SK-N-SH treated with all-trans-retinoic acid at 6 μM for 48 hours (cell line): ENCODE data around the gene SAYSD1.

Source experiments
- ATAC-seq: fragments of 200-7000 bp; cut with Tn5 transposase; 3 replicates; pipeline ENCODE4 v1.9.1; 2020; ENCODE audit warnings: mild to moderate bottlenecking, moderate library complexity
- CSDC2 ChIP-seq: fragments of 250-450 bp; sonication (Bioruptor Pico); IDR thresholded peaks from 2 replicates; pipeline ENCODE4 v1.5.0; 2020; ENCODE audit warnings: mild to moderate bottlenecking, moderate library complexity
- GLIS3 ChIP-seq: fragments of 250-450 bp; sonication (Bioruptor Pico); IDR thresholded peaks from 2 replicates; pipeline ENCODE4 v1.5.0; 2020; ENCODE audit warnings: mild to moderate bottlenecking, moderate library complexity
- RARB ChIP-seq: fragments of 250-450 bp; sonication (Bioruptor Pico); IDR thresholded peaks from 2 replicates; pipeline ENCODE4 v1.8.0; 2021; ENCODE audit warnings: mild to moderate bottlenecking, moderate library complexity
- ZFP3 ChIP-seq: fragments of 250-450 bp; sonication (Bioruptor Pico); IDR thresholded peaks from 2 replicates; pipeline ENCODE4 v1.5.0; 2020; ENCODE audit warnings: mild to moderate bottlenecking, moderate library complexity
- ZNF565 ChIP-seq: fragments of 450-650 bp; formaldehyde crosslinking; conservative IDR thresholded peaks from 2 replicates; pipeline ENCODE4 v1.5.0; 2020; ENCODE audit warnings: low read depth, mild to moderate bottlenecking, moderate library complexity
- ZNF70 ChIP-seq: fragments of 450-650 bp; formaldehyde crosslinking; IDR thresholded peaks from 2 replicates; pipeline ENCODE4 v1.5.0; 2020; ENCODE audit warnings: mild to moderate bottlenecking, moderate library complexity
- ZNF8 ChIP-seq: fragments of 450-650 bp; formaldehyde crosslinking; IDR thresholded peaks from 2 replicates; pipeline ENCODE4 v1.5.0; 2020; ENCODE audit warnings: mild to moderate bottlenecking, moderate library complexity
- TF ChIP-seq, protein P1 (sequence below): fragments of 250-450 bp; sonication (Bioruptor Pico); IDR thresholded peaks from 2 replicates; pipeline ENCODE4 v1.8.0; 2020; ENCODE audit warnings: mild to moderate bottlenecking, moderate library complexity, borderline replicate concordance
- TF ChIP-seq, protein P2 (sequence below): fragments of 250-450 bp; sonication (Bioruptor Pico); IDR thresholded peaks from 2 replicates; pipeline ENCODE4 v1.5.1; 2021; ENCODE audit warnings: mild to moderate bottlenecking, moderate library complexity
- TF ChIP-seq, protein P3 (sequence below): fragments of 250-450 bp; sonication (Bioruptor Pico); IDR thresholded peaks from 2 replicates; pipeline ENCODE4 v1.5.1; 2020; ENCODE audit warnings: low read depth, mild to moderate bottlenecking, moderate library complexity
- TF ChIP-seq, protein P4 (sequence below): fragments of 250-450 bp; sonication (Bioruptor Pico); IDR thresholded peaks from 2 replicates; pipeline ENCODE4 v1.5.0; 2020; ENCODE audit warnings: mild to moderate bottlenecking, moderate library complexity

SAYSD1 gene

DNA sequence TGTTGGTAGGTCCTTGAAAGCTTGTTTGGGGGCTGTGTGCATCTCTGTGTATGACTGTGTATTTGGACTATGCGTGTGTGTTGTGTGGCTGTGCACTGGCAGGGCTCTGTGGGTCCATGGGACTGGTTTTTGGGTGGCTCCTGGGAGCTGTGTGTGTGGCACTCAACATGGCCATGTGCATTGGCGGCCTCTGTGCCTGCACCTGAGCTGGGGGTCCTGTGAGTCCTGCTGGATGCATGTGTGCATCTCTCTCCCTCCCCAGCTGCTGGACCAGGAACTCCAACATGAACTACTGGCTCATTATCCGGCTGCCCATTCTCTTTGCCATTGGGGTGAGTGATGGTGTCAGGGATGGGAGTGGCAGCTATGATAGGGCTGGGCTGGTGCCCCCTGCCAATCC, 36.3 kb downstream of the SAYSD1 start:
- ATAC-seq = no peak
- TF ChIP-seq ZNF70 = no peak
- no peak for TF ChIP-seq CSDC2 (CRISPR knock-in tag)

DNA sequence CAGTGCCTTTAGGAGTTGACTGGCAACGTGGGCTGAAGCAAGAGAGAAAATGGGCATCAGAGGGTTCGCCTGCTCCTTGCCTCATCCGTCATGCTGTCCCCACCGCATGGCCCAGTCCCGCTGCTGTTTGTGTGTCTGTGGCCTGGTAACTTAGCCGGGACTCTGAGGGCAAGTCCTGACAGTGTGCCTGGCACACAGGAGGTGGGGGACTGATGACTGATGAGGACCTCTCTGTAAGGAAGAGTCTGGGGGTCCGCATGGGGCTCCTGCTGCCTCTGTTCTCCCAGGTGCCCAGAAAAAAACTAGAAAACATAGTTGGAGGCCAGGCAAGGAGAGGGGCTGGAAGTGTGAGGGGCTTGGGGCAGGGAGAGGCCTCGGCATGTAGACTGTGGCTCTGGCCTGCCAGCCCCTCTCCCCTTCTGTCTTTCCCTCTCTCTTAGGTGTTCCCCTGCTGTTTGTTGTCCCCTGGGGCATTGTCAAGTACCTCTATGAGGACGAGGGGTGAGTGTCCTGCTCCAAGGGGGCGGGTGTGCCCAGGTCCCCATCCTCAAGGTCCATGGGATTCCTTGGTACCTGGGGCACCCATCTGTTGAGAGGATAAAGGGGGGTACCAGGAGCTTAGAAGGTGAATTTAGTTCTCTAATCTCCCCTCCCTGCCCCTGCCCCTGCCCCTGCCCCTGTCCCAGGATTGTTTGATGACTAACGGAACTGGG, 36.9 kb downstream of the SAYSD1 start:
- no peak for ATAC-seq

DNA sequence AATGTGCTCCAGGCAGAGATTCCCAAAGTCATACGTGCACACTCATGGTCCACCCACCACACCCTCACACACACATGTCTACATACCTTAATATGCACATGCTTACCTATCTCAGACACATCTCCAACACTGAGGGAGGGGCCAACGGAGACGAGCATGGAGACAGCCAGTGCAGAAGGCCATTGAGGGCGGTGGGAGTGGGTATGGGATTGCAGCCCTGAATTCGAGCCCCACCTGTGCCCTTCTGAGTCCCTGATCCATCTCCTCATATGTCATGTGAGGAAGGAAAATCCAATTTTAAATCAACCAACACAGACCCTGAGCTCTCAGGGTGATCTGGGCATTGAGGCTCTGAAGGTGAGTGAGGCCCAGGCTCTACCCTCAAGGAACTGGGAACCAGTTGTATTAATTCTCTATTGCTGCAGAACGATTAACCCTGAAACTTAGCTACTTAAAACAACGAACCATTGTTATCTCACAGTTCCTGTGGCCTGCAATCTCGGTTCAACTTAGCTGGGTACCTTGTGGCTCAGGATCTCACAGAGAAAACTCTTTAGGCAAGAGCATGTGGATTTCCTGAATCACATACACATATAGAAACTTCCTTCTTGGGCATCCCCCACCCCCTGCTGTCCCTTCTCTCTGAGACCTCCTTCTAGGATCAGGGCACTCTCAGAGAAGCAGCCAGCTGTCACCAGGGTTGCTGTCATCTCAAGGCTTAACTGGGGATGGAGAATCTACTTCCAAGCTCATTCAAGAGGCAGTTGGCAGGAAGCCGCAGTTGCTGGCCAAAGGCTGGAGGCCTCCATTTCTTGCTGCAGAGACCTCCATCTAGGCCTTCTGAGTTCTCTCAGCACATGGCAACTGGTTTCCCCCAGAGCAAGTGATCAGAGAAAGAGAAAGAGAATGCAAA, 38.1 kb downstream of the SAYSD1 start:
- ATAC-seq = no peak
- TF ChIP-seq ZNF565 (CRISPR knock-in tag) (no peak), RARB (no peak), CSDC2 (CRISPR knock-in tag) (no peak), ZFP3 (CRISPR knock-in tag) (no peak)
- TF ChIP-seq, protein P1, sequence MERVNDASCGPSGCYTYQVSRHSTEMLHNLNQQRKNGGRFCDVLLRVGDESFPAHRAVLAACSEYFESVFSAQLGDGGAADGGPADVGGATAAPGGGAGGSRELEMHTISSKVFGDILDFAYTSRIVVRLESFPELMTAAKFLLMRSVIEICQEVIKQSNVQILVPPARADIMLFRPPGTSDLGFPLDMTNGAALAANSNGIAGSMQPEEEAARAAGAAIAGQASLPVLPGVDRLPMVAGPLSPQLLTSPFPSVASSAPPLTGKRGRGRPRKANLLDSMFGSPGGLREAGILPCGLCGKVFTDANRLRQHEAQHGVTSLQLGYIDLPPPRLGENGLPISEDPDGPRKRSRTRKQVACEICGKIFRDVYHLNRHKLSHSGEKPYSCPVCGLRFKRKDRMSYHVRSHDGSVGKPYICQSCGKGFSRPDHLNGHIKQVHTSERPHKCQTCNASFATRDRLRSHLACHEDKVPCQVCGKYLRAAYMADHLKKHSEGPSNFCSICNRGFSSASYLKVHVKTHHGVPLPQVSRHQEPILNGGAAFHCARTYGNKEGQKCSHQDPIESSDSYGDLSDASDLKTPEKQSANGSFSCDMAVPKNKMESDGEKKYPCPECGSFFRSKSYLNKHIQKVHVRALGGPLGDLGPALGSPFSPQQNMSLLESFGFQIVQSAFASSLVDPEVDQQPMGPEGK (CRISPR knock-in tag) = no peak
- TF ChIP-seq, protein P2, sequence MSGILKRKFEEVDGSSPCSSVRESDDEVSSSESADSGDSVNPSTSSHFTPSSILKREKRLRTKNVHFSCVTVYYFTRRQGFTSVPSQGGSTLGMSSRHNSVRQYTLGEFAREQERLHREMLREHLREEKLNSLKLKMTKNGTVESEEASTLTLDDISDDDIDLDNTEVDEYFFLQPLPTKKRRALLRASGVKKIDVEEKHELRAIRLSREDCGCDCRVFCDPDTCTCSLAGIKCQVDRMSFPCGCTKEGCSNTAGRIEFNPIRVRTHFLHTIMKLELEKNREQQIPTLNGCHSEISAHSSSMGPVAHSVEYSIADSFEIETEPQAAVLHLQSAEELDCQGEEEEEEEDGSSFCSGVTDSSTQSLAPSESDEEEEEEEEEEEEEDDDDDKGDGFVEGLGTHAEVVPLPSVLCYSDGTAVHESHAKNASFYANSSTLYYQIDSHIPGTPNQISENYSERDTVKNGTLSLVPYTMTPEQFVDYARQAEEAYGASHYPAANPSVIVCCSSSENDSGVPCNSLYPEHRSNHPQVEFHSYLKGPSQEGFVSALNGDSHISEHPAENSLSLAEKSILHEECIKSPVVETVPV (CRISPR knock-in tag) = no peak
- TF ChIP-seq, protein P3, sequence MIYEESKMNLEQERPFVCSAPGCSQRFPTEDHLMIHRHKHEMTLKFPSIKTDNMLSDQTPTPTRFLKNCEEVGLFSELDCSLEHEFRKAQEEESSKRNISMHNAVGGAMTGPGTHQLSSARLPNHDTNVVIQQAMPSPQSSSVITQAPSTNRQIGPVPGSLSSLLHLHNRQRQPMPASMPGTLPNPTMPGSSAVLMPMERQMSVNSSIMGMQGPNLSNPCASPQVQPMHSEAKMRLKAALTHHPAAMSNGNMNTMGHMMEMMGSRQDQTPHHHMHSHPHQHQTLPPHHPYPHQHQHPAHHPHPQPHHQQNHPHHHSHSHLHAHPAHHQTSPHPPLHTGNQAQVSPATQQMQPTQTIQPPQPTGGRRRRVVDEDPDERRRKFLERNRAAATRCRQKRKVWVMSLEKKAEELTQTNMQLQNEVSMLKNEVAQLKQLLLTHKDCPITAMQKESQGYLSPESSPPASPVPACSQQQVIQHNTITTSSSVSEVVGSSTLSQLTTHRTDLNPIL = no peak

More for the DNA sequence above, 36.9 kb downstream of the SAYSD1 start:
- TF ChIP-seq, protein P4, sequence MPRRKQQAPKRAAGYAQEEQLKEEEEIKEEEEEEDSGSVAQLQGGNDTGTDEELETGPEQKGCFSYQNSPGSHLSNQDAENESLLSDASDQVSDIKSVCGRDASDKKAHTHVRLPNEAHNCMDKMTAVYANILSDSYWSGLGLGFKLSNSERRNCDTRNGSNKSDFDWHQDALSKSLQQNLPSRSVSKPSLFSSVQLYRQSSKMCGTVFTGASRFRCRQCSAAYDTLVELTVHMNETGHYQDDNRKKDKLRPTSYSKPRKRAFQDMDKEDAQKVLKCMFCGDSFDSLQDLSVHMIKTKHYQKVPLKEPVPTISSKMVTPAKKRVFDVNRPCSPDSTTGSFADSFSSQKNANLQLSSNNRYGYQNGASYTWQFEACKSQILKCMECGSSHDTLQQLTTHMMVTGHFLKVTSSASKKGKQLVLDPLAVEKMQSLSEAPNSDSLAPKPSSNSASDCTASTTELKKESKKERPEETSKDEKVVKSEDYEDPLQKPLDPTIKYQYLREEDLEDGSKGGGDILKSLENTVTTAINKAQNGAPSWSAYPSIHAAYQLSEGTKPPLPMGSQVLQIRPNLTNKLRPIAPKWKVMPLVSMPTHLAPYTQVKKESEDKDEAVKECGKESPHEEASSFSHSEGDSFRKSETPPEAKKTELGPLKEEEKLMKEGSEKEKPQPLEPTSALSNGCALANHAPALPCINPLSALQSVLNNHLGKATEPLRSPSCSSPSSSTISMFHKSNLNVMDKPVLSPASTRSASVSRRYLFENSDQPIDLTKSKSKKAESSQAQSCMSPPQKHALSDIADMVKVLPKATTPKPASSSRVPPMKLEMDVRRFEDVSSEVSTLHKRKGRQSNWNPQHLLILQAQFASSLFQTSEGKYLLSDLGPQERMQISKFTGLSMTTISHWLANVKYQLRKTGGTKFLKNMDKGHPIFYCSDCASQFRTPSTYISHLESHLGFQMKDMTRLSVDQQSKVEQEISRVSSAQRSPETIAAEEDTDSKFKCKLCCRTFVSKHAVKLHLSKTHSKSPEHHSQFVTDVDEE (CRISPR knock-in tag) = no peak
- TF ChIP-seq GLIS3 (CRISPR knock-in tag) (no peak), CSDC2 (CRISPR knock-in tag) (no peak), ZNF8 (CRISPR knock-in tag) (no peak), ZFP3 (CRISPR knock-in tag) (no peak)
- TF ChIP-seq, protein P3 = no peak
- TF ChIP-seq, protein P1 (CRISPR knock-in tag) = no peak

DNA sequence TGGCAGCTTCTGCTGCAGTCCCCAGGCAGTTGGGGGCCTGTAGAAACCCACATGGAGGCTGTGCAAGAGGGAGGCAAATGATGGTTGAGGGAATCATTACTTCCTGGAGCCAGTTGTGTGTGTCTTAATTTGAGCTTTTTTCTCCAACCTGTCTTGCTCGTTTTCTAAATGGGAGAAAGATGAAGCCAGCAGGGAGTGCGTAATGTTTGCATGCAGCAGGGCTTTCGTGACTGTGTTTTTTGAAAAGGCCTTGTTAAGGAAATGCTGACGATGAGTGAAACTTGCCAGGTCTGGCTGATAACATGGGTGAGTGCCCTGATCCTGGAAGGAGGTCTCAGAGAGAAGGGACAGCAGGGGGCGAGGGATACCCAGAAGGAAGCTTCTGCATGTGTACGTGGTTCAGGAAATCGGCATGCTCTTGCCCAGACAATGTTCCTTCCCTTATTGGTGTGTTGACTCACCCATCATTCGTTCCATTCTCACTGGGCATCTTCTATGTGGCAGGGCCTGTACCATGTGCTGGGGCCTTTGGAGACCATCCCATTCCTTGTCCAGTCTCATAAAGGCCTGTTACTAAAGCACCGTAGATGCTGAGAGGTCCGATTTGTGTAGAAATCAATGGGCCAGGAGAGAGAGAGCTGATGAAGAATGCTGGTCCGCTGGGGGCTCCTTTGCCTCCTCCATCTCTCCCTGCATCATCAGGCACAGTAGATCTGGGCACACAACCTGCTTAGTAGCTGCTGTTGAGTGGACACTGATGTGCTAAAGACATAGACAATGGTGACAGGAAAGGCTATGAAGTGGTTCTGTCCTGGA, 39.0 kb downstream of the SAYSD1 start:
- ATAC-seq = no peak

More for the DNA sequence above, 39.0 kb downstream of the SAYSD1 start:
- TF ChIP-seq, protein P2 (CRISPR knock-in tag) = no peak
